ENCODE results near the gene DNAI1.
"Not testable (repeated sequence)": the region's sequence is repeated elsewhere in the genome, so short reads cannot be mapped to it uniquely, and the experiment has no call there.

DNAI1 gene

GRCh38 chr9:34451135-34451534 is 7.5 kb upstream of the DNAI1 start:
- DNase-seq (ENCODE audit: low read depth) = no peak

GRCh38 chr9:34451545-34451944 is 7.1 kb upstream of the DNAI1 start:
- no peak for DNase-seq (ENCODE audit: low read depth)

- DNase-seq (ENCODE audit: low read depth) = no peak
Measured at GRCh38 chr9:34452568-34452967, 6.0 kb upstream of the DNAI1 start.

- DNase-seq (ENCODE audit: low read depth) = no peak
Measured at GRCh38 chr9:34454571-34455065, 4.0 kb upstream of the DNAI1 start.

GRCh38 chr9:34456151-34456550 is 2.5 kb upstream of the DNAI1 start:
- no peak for DNase-seq (ENCODE audit: low read depth)

- no peak for DNase-seq (ENCODE audit: low read depth)
Measured at GRCh38 chr9:34456746-34457145, 1.9 kb upstream of the DNAI1 start.

GRCh38 chr9:34457266-34458012 is 1.2 kb upstream of the DNAI1 start:
- no peak for DNase-seq (ENCODE audit: low read depth)

GRCh38 chr9:34458959-34459340 is 345 bp downstream of the DNAI1 start:
- DNase-seq (ENCODE audit: low read depth) = no peak

- DNase-seq (ENCODE audit: low read depth) = no peak
Measured at GRCh38 chr9:34459356-34459755, 751 bp downstream of the DNAI1 start.

GRCh38 chr9:34459941-34460340 is 1.3 kb downstream of the DNAI1 start:
- DNase-seq (ENCODE audit: low read depth) = no peak

- DNase-seq (ENCODE audit: low read depth) = no peak
Measured at GRCh38 chr9:34463098-34463900, 4.7 kb downstream of the DNAI1 start.

- no peak for DNase-seq (ENCODE audit: low read depth)
Measured at GRCh38 chr9:34463901-34464232, 5.3 kb downstream of the DNAI1 start.

- no peak for DNase-seq (ENCODE audit: low read depth)
Measured at GRCh38 chr9:34464571-34464970, 6.0 kb downstream of the DNAI1 start.

GRCh38 chr9:34465468-34465867 is 6.9 kb downstream of the DNAI1 start:
- no peak for DNase-seq (ENCODE audit: low read depth)

- no peak for DNase-seq (ENCODE audit: low read depth)
Measured at GRCh38 chr9:34475097-34475496, 16.5 kb downstream of the DNAI1 start.

- no peak for DNase-seq (ENCODE audit: low read depth)
Measured at GRCh38 chr9:34477541-34477940, 18.9 kb downstream of the DNAI1 start.

- DNase-seq (ENCODE audit: low read depth) = no peak
Measured at GRCh38 chr9:34479431-34479866, 20.8 kb downstream of the DNAI1 start.

GRCh38 chr9:34481620-34482019 is 23.0 kb downstream of the DNAI1 start:
- not testable (repeated sequence) for DNase-seq (ENCODE audit: low read depth)

GRCh38 chr9:34482746-34483145 is 24.1 kb downstream of the DNAI1 start:
- DNase-seq (ENCODE audit: low read depth) = not testable (repeated sequence)

GRCh38 chr9:34484678-34485077 is 26.1 kb downstream of the DNAI1 start:
- DNase-seq (ENCODE audit: low read depth) = no peak

- DNase-seq (ENCODE audit: low read depth) = no peak
Measured at GRCh38 chr9:34485822-34486221, 27.2 kb downstream of the DNAI1 start.

- no peak for DNase-seq (ENCODE audit: low read depth)
Measured at GRCh38 chr9:34486572-34486971, 28.0 kb downstream of the DNAI1 start.

GRCh38 chr9:34490360-34490759 is 31.8 kb downstream of the DNAI1 start:
- no peak for DNase-seq (ENCODE audit: low read depth)
